ENCODE data around the gene ELAVL2.

- TF ChIP-seq CTCF (IDR thresholded peaks at IDR 0.05) (no peak), SIN3A (IDR thresholded peaks at IDR 0.05; ENCODE audit: borderline replicate concordance, insufficient read depth, low read depth, low read length) (no peak), REST (IDR thresholded peaks at IDR 0.05; ENCODE audit: insufficient read depth in 1 of 2, low read depth in 2 of 2, low read length in 1 of 2) (no peak), POLR2AphosphoS5 (IDR thresholded peaks at IDR 0.05; ENCODE audit: low read depth, low read length) (no peak)
These were observed 162.5 kb downstream of the ELAVL2 start for GRCh38 chr9:23663536-23663935.

Data from Panc1 (cell line).